GM06990 (cell line): ENCODE data around the gene ARHGAP44.

Experiments used
- DNase-seq: peaks from one replicate; pipeline ENCODE4 v3.0.0-alpha.2; 2011; ENCODE audit not compliant: insufficient read length; ENCODE audit errors: extremely low read depth
- H3K27me3 ChIP-seq: replicated peaks from 2 replicates; pipeline ENCODE4 v1.6.0; 2011; ENCODE audit warnings: low read length; ENCODE audit not compliant: control insufficient read depth, insufficient read depth
- H3K36me3 ChIP-seq: 2 replicates; pipeline ENCODE4 v1.5.1; 2011; ENCODE audit warnings: low read length; ENCODE audit not compliant: control insufficient read depth, insufficient read depth
- H3K4me3 ChIP-seq: replicated peaks from 2 replicates; pipeline ENCODE4 v1.5.1; 2011; ENCODE audit warnings: low read depth, mild to moderate bottlenecking, control low read depth, low read length
- TF ChIP-seq, protein P1 (sequence below): IDR thresholded peaks from 2 replicates; pipeline ENCODE4 v1.5.1; 2011; ENCODE audit warnings: low read length, control low read depth, mild to moderate bottlenecking, inconsistent platforms; ENCODE audit not compliant: insufficient read depth, poor library complexity, severe bottlenecking

Gene ARHGAP44

DNA sequence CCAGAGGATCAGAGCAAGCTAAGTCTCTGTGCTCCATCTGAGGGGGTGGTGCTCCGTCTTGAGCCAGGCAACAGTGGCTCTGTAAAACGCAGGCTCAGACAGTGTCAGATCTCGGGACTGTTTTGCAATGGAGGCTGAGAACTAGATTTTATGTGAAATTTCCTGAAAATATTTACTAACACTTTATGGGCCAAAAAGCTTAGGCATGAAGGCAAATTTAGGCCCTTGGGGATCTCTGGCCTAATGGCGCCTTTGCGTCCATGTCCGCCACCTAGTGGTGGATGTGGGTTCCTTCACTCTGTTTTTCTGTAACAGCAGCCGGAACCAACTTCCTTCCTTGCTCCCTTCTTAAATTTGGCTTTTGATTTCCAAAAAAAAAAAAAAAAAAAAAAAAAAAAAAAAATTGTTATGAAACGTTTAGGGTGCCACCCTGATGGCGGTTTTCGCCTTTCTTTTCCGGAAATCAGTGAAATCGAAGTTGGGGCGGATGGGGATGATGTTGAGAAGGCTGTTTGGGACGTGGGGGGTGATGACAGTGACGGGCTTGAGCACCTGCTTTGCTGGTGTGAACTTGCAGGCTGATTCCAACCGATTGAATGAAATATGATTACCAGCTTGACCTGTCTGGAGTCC is 242.5 kb downstream of the ARHGAP44 start:
- DNase-seq, result no peak
- TF ChIP-seq, protein P1, sequence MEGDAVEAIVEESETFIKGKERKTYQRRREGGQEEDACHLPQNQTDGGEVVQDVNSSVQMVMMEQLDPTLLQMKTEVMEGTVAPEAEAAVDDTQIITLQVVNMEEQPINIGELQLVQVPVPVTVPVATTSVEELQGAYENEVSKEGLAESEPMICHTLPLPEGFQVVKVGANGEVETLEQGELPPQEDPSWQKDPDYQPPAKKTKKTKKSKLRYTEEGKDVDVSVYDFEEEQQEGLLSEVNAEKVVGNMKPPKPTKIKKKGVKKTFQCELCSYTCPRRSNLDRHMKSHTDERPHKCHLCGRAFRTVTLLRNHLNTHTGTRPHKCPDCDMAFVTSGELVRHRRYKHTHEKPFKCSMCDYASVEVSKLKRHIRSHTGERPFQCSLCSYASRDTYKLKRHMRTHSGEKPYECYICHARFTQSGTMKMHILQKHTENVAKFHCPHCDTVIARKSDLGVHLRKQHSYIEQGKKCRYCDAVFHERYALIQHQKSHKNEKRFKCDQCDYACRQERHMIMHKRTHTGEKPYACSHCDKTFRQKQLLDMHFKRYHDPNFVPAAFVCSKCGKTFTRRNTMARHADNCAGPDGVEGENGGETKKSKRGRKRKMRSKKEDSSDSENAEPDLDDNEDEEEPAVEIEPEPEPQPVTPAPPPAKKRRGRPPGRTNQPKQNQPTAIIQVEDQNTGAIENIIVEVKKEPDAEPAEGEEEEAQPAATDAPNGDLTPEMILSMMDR, result peak; percentile 92
- Histone ChIP-seq H3K36me3 (no peaks in the 10 kb centered on the region), H3K4me3 (no peak overlapping the region), H3K27me3 (no peaks in the 10 kb centered on the region)

DNA sequence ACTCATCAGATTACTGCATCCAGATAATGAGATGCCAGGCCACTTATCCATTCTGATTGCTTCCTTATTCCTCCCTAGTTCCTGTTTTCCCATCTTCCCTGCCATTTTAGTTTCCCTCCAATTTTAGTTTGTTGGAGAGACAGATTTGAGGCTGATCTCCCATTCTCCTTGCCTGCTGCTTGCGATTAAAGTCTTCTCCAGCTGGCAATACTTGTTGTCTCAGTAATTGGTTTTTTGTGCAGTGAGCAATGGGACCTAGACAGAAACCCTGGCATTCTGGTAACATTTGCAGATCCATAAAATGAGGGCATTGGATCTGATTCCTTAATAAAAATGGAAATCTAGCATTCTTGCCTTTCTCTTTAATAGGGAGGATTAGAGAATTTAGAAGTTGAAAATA is 246.1 kb downstream of the ARHGAP44 start:
- Histone ChIP-seq H3K36me3 (no peaks in the 10 kb centered on the region), H3K27me3 (no peaks in the 10 kb centered on the region; the same call in 1 of the 2 replicates), H3K4me3 (no peak overlapping the region)
- TF ChIP-seq, protein P1, result no peak
- no peak for DNase-seq

DNA sequence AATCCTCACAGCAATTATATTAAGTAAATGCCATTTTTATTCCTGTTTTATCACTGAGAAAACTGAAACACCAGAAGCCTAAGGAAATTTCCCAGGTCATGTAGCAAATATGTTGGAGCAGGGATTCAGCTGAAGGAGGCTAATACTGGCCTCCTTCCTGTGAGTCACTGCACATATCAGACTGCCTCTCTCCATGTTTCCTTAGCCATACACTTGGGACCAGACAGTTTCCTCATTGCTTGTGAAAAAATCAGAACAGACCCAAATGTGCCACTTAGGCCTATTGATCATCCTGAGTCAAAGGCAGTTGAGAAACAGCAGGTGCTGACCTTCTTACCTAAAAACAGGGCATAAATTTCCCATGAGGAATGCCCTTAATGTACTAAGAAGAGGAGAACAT is 247.5 kb downstream of the ARHGAP44 start:
- Histone ChIP-seq H3K36me3 (no peaks in the 10 kb centered on the region), H3K4me3 (no peak overlapping the region), H3K27me3 (no peaks in the 10 kb centered on the region; the same call in 1 of the 2 replicates)
- no peak for DNase-seq
- TF ChIP-seq, protein P1, result no peak

DNA sequence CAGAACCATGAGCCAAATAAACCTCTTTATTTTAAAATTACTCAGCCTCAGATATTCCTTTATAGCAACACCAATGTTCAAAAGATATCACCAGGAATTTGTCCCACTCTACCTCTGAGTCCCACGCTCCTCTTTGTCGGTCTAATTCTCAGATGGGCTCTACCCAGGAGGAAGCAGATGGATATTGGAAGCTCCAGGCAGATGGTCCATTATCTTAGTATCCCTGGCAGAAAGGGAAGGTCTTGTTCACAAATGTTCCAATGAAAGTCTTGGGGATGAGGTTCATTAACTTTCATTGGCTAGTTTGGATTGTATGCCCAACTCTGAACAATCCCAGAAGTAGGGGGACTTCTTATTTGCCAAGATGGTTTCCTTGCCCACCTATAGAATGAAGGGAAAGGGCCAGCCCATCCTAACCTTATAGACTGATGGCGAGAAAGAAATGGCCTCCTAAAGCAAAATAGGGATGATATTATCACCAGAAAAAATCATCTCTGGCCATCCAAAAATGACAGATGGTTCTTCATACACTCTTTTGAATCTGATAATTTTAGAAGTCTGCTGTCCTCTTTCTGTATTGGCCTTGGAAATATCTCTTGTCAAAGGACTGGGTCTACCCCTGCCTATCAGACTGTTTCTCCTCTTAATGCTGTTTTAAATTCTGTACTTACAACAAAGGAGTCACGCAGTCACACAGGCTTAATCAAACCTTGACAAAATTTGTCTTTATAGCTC is 249.8 kb downstream of the ARHGAP44 start:
- H3K4me3 ChIP-seq, result no peak overlapping the region
- H3K36me3 ChIP-seq, result no peaks in the 10 kb centered on the region
- TF ChIP-seq, protein P1, result no peak
- no peaks in the 10 kb centered on the region; the same call in 1 of the 2 replicates for H3K27me3 ChIP-seq
- DNase-seq, result no peak
